T-helper 9 cell (primary cell): ENCODE results near the gene MFSD2B.
"Not testable (repeated sequence)": the region's sequence is repeated elsewhere in the genome, so short reads cannot be mapped to it uniquely, and the experiment has no call there.

Source experiments
- DNase-seq: peaks from one replicate; pipeline ENCODE4 v3.0.0-alpha.2; 2020
- total RNA-seq, 2 donors: gene quantifications; one replicate each; lab custom pipeline; 2026; lab: John Stamatoyannopoulos, UW

The MFSD2B gene, protein sequence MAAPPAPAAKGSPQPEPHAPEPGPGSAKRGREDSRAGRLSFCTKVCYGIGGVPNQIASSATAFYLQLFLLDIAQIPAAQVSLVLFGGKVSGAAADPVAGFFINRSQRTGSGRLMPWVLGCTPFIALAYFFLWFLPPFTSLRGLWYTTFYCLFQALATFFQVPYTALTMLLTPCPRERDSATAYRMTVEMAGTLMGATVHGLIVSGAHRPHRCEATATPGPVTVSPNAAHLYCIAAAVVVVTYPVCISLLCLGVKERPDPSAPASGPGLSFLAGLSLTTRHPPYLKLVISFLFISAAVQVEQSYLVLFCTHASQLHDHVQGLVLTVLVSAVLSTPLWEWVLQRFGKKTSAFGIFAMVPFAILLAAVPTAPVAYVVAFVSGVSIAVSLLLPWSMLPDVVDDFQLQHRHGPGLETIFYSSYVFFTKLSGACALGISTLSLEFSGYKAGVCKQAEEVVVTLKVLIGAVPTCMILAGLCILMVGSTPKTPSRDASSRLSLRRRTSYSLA
- 0.07 to 0.24 reads per million in 2 donors for total RNA-seq

DNA sequence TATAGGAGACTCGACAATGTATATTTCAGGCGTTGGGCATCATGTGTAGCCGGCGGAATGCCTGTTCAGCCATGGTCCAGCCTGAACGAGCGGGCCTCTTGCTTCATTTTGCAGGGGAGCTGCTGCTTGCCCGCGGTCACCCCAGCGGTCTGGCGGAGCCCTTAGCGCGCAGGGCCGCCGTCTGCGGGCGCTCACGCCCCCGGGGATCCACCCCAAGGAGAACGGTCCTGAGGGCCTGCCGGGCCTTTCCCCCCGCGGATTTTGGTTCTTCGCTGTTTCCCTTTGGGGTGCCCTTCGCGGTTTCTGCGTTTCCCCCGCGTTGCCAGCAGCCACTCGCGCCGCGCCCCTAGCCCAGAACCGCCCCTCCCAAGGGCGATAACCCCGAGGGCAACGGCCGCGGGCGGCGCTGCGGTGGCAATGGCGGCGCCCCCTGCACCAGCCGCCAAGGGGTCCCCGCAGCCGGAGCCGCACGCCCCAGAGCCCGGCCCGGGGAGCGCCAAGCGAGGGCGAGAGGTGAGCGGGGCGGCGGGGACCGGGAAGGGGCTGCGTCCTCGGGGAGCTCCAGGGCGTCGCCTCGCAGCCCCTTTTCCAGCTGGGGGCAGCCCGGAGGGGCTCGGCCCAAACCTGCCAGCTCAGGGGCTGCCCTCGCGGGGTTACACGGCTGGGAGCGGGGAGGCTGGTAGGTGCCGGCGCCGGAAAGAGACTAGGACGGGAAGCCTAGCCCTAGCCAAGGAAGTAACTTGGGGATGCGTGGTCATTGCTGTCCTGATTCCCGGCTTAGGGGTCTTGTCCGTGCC, at the start of gene MFSD2B:
MFSD2B (plus strand) TSS at position 406 of the 797 bp plus-strand sequence; CDS start at position 418, 12 bp downstream.
- DNase-seq = no peak

DNA sequence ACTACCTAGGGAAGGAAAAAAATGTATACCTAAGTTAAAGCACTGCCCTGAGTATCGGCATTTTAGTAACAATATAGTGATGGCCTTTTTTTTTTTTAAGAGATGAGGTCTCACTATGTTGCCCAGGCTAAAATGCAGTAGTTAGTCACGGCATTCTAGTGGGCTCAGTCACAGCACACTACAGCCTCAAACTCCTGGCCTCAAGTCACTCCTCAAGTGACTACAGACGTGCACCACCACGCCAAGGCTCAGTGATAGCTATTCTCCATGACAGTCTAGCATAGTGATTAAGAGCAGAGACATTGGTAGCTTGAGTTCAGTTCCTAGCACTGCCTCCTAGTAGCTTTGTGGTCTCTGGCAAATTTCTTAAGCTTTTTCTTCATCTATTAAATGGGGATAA, 42.0 kb upstream of the MFSD2B start:
- no peak for DNase-seq

DNA sequence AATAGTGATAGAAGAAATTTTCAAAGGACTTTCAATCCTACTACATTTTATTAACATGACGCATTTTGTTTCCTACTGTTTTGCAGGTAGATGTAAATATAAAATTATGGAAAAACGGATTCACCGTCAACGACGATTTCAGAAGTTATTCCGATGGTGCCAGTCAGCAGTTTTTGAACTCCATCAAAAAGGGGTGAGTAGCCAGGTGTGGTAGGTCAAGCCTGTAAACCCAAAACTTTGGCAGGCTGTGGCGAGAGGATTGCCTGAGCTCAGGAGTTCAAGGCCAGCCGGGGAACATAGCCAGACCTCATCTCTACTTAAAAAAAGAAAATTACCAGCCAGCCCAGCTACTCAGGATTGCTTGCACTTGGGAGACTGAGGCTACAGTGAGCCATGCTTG, 33.0 kb upstream of the MFSD2B start:
- no peak for DNase-seq

DNA sequence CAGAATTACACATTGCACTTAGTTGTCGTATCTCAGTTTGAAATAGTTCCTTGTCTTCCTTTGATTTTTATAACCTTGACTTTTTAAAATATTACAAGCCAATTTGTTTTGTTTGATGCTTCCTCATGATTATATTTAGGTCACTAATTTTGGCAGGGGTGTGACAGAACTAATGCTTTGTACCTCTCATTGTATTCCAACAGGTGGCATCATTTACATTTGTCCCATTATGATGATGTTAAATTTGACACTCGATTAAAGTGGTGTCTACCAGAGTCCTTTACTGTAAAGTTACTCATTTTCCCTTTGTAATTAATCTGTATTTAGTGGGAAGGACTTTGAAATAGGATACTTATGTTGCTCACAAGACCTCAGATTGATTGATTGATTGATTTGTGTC, 21.5 kb upstream of the MFSD2B start:
- no peak for DNase-seq

DNA sequence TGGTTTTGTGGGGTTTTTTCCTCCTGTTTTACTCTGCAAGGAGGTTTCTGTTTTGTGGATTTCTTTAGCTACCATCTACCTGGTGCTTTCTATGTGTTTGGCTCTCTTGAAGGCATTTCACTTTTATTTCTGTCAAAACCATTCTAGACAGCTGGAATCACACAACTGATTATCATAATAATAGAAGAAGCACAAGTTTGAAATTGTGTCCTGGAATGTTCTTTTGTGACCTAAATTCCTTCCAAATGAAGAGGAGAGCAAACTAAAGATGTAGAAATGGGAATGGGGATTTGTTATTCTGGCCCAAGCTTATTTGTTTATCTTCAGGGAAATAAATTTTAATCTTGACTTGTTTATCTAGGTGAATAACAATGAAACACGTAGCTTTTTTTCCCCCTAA, 17.0 kb upstream of the MFSD2B start:
- DNase-seq = no peak

DNA sequence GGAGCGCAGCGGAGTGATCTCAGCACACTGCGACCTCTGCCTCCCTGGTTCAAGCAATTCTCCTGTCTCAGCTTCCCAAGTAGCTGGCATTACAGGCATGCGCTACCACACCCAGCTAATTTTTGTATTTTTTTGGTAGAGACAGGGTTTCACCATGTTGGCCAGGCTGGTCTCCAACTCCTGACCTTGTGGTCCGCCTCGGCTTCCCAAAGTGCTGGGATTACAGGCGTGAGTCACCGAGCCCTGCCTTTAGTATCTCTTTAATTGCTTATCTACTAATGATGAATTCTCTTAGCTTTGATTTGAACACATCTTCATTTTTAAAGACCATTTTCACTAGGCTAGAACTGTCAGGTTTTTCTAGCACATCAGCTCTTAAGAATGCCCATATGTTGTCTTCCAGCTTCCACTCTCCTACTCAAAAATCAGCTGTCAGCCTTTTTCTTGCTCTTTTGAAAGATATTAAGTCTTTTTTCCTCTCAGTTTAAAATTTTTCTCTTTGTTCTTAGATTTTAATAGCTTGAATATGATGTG, 16.1 kb upstream of the MFSD2B start:
- no peak for DNase-seq

DNA sequence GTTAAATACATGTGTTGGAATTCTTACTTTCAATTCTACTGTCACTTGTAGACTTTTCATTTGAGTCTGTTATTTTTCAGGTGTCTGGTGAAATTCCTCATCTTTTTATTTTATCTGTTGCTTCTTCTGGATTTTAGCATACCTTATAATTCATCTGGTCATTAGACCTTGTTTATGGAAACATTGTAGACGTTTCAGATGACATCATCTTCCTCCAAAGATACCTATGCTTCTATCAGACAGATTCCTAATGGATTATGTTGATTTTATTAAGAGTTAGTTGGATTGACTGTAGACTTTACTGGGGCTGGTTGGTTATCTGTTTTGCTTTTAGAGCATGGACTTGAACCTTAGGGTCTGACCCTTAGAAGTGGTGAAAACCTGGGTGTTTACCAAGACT, 15.3 kb upstream of the MFSD2B start:
- DNase-seq = no peak

DNA sequence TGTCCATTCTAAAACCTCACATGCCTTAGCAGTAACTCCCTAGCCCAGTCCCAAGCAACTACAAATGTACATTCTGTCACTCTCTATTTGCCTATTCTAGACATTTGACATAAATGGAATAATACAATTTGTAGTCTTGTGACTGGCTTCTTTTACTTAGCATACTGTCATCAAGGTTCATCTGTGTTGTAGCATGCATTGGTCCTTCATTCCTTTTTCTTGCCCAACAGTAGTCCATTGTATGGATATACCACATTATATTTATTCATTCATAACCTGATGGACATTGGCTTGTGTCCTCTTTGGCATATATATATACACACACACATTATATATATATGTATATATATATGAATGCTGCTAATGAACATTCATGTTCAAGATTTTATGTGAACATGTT, 2.2 kb upstream of the MFSD2B start:
- DNase-seq = no peak

DNA sequence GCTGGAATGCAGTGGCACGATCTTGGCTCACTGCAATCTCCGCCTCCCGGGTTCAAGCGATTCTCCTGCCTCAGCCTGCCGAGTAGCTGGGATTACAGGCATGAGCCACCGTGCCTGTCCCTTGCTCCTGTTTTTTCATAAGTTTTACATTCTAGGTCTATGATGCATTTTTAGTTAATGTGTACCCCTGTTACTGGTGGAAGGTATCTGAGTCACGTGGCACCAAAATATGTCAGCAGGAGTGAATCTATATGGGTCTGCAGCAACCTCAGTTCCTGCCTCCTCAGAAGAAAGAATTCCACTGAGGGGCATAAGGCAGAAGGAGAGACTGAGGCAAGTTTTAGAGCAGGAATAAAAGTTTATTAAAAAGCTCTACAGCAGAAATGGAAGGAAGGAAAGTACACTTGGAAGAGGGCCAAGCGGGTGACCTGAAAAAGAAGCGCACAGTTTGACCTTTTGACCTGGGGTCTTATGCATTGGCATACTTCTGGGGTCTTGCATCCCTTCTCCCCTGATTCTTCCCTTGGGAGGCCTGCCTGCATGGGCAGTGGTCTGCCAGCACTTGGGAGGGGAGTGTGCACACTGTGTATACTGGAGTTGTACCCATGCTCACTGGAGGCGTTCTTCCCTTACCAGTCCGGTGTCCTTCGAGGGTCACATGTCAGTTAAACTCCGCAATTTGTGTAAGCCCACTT, 1.1 kb upstream of the MFSD2B start:
- DNase-seq = no peak

DNA sequence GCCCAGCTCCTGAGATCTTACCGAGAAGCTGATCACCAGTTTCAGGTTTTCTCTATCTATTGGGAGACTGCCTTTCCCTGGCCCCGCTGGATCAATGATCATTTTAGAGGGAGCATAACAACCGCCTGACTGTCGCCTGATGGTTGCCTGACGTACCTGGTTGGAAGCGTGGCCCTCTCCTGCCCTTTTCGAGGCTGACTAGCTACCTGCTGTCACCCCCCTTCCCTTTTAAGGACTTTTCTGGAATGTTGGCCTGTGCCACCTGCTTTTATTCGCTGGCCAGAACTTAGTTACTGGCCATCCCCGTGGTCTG, 562 bp upstream of the MFSD2B start:
- DNase-seq = no peak

DNA sequence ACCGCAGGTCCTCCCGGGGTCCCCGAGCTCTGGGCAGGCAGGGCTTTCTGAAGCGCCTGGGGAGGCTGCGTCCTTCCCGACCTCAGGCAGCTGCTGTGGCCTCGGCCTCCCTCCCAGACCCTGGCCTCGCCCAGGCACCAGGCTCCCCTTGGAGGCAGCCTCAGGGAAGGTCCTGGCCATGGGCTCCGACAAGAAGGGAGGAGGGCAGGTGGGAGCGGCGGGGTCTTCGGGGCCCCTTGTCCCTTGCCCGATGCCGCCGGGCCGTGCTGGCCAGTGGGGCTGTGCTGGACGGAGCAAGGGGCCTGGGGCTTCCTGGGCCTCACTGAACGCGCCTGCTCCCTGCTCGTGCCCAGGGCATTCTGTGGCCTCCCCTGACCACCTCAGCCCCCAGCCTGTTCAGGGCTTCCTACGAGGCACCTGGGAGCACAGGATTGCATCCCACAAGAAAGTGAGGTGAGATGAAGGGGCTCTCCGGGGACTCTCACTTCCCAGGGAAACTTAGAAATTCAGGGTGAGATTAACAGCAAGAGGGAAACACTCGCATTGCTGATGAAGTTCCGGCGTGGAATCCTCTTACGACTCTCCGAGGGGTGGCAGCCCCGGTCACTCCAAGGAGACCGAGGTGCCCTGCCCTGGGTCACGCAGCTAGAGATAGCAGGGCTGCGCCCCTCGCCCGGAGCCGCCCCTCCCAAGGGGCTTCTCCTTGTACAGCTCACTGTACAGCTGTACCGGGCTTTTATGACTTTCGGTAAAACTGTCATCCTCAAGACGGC, 778 bp downstream of the MFSD2B start:
- no peak for DNase-seq

DNA sequence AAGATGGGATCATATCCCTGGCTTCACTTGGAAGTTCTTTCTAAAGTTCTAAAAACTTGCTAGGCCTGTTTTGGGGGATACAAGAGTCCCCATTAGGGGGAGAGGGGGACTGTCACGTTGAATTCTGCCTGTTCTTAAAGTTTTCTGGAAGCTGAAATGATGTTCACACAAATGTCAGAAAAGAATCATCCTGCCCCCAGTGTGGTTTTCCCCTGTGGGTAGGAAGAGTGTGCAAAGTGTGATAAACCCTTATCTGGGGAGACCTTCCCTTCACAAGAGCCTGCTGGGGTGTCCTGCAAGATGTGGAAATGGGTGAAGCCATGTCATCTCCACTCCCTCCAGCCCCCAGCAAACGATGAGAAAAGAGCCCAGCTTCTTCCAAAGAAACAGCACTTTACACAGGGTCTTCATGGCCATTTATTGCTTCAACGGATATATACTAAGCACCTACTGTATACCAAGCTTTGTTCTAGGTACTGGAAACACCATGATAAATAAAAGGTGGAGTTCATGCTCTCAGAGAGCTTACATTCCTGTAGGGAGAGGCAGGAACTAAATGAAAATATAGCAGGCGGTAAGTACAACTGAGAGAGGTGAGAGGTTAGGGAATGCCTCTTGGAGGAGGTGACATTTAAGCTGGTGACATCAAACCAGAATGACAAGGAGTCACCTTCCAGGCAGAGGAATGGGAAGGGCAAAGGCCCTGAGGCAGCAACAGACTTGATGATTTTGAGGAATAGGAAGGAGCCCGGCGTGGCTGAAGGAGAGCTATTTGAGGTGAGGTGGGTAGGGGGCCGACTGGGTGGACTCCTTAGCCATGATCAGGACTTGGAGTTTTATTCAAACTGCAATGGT, 1.6 kb downstream of the MFSD2B start:
- DNase-seq = no peak

DNA sequence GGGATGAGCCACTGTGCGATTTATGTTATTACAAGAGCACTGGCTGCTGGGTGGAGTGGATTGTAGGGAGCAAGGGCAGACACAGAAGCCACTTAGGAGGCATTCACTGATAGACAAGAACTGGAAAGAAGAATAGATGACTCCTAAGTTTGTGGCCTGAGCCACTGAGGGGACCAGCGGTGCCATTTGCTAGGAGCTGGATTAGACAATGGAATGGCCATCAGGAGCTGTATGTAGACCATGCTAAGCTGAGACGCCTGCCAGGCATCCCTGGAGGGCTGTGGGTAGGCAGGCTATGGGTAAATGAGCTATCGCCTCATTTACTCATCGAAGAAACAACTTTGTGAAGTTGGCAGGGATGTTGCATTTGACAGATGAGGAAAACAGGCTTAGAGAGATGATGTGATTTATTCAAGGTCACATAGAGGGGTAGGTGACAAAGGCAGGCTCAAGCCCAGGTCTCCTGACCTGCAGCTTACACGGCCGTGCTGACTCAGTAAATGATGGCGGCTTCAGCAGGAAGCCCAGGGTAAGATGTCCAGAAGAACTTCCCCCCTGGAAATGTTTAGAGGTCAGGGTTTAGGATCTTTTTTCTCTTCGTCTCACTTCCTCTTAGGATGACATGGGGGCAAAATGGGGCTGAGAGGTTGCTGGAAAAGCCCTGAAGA, 2.8 kb downstream of the MFSD2B start:
- no peak for DNase-seq

DNA sequence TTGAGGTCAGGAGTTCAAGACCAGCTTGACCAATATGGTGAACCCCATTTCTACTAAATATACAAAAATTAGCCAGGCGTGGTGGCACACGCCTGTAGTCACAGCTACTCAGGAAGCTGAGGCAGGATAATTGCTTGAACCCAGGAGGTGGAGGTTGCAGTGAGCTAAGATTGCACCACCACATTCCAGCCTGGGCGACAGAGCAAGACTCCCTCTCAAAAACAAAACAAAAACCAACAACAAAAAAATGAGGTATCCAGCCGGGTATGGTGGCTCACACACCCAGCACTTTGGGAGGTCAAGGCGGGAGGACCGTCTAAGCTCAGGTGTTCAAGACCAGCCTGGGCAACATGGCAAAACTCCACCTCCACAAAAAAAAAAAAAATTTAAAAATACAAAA, 5.0 kb downstream of the MFSD2B start:
- DNase-seq = not testable (repeated sequence)

DNA sequence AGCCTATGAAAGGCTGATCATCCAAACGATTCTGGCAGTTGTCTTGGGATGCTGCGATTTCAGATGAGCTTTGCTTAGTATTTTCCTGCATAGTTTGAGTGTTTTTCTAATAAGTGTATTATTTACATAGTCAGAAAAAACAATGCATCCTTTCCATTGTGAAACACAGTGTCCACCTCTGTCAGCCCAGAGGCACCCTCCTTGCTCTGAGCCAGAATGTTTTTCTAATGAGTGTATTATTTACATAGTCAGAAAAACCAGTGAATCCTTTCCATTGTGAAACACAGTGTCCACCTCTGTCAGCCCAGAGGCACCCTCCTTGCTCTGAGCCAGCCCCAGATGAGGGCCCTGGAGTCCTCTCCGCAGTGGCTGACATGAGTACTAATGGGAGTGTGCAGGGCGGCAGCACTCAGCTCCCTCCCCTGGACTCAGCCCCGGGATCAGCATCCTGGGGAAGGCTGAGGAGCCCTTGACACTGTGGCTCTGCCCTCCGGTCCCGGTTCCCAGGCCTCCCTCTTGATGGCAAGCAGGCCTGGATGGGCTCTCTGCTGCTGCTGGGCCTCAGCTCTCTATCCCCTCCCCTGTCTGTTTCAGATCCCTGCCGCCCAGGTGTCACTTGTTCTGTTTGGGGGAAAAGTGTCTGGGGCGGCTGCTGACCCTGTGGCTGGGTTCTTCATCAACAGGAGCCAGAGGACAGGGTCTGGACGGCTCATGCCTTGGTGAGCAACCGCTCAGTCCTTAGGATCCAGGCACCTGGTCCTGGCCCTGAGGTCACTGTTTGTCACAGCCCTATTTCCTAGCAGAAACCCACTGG, 5.9 kb downstream of the MFSD2B start:
- no peak for DNase-seq

DNA sequence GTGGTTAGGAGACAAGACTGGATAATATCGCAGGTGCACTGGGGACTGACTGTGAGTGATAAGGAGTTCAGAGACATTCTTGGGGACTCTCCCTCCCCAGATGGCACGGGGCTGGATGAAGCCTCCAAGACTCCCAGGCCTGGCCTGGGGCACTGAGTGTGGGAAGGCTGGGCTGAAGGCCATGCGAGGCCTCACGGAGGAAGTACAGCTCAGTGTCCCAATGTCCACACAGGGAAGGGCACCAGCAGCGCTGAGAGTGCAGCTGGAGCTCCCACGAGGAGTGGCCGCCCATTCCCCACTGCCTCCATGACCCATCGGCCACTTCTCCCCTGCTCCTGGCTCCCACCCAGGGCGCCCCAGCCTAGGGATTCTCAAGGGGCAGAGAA, 6.5 kb downstream of the MFSD2B start:
- no peak for DNase-seq

DNA sequence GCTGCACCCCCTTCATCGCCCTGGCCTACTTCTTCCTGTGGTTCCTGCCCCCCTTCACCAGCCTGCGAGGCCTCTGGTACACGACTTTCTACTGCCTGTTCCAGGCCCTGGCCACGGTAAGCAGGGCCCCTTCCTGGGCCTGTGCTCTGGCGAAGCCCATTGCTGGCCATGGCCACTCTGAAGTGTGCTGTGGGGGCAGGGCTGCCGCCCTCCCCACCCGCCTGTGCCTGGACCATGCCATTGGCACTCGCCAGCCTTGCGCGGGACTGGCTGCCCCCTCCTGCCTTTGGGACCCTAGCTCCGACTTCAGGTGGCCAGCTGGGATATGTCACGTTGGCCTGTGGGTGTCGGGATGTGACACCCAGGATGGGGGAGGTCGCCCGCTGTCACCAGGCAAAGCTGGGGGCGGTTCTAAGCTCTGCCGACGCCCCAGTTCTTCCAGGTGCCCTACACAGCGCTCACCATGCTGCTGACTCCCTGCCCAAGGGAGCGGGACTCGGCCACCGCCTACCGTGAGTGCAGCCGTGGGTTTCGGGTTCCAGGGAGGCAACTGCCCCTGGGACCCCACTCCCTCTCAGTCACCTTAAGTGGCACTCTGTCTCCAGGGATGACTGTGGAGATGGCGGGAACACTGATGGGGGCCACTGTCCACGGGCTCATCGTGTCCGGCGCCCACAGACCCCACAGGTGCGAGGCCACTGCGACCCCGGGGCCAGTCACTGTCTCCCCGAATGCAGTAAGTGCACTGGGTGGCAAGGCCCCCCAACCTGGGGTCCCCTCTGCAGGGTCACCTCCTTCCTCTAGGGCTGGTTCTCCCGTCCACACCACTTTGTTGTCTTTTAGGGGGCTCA, 7.2 kb downstream of the MFSD2B start:
- no peak for DNase-seq

DNA sequence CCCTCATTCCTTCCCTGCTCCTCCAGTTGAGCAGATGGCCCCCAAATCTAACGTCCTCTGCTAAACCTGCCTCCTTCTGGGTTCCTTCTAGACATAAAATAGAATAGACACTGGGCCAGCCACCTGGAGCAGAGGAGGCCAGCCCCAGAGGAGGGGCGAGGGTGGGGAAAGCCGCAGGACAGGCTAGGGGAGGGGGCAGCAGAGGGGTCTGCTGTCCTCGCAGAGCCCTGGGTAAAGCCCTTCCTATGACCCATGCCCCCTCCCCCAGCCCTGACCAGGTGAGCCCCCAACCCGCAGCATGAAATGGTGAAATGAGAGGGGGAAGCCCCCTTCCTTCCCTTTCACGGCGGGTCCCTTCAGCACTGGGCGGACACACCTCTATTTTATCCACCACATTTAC, 7.8 kb downstream of the MFSD2B start:
- DNase-seq = no peak

DNA sequence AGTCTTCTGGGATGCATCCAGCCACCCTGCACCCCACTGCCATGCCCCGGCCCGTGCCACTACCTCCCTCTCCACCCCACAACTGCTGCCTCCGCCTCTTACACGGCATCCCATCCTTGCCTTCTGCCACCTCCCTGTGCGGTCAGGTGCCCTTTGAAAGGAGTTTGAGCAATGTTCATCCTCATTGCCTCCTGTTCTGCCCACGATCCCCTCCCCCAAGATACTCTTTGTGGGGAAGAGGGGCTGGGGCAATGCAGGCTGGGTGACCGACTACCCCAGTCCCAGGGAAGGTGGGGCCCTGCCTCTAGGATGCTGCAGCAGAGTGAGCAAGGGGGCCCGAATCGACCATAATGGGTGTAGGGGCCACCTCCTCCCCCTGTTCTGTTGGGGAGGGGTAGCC, 8.4 kb downstream of the MFSD2B start:
- no peak for DNase-seq
